Loucy (cell line): ENCODE results near the gene TMEM17.

ENCODE experiments used
- H2AFZ ChIP-seq: fragments of 200-600 bp; sonication (generic); 2 replicates; pipeline ENCODE4 v1.6.0; 2016; ENCODE audit warnings: antibody characterized with exemption, mild to moderate bottlenecking, low read length, moderate library complexity
- H3F3A ChIP-seq: fragments of 200-600 bp; 2 replicates; pipeline ENCODE4 v1.6.0; 2016; ENCODE audit warnings: antibody characterized with exemption, low read depth, mild to moderate bottlenecking
- H3K27me3 ChIP-seq: fragments of 200-600 bp; sonication (generic); 2 replicates; pipeline ENCODE4 v1.6.1; 2014; ENCODE audit warnings: low read length, mild to moderate bottlenecking; ENCODE audit not compliant: insufficient read depth, poor library complexity, severe bottlenecking
- H3K36me3 ChIP-seq: fragments of 200-600 bp; sonication (generic); 2 replicates; pipeline ENCODE4 v1.6.1; 2016; ENCODE audit warnings: low read length; ENCODE audit not compliant: insufficient read depth
- H3K4me1 ChIP-seq: fragments of 200-600 bp; sonication (generic); 2 replicates; pipeline ENCODE4 v1.5.1; 2014; ENCODE audit warnings: low read length, mild to moderate bottlenecking; ENCODE audit not compliant: insufficient read depth, poor library complexity, severe bottlenecking
- H3K4me2 ChIP-seq: fragments of 200-600 bp; sonication (generic); 2 replicates; pipeline ENCODE4 v1.6.0; 2014; ENCODE audit warnings: antibody characterized with exemption, low read length, low read depth, mild to moderate bottlenecking; ENCODE audit not compliant: poor library complexity, severe bottlenecking
- H3K4me3 ChIP-seq: fragments of 200-600 bp; sonication (generic); 2 replicates; pipeline ENCODE4 v1.5.1; 2014; ENCODE audit warnings: low read length, mild to moderate bottlenecking, mixed read lengths; ENCODE audit not compliant: poor library complexity, severe bottlenecking
- H3K79me2 ChIP-seq: fragments of 200-600 bp; sonication (generic); 2 replicates; pipeline ENCODE4 v1.6.1; 2014; ENCODE audit warnings: low read length; ENCODE audit not compliant: insufficient read depth
- H3K9ac ChIP-seq: fragments of 200-600 bp; sonication (generic); 2 replicates; pipeline ENCODE4 v1.6.0; 2014; ENCODE audit warnings: mild to moderate bottlenecking, low read depth, low read length, moderate library complexity; ENCODE audit not compliant: poor library complexity, severe bottlenecking
- H3K9me2 ChIP-seq: fragments of 200-600 bp; sonication (generic); replicated peaks from 2 replicates; pipeline ENCODE4 v1.6.1; 2016; ENCODE audit warnings: low read depth, low read length, mixed read lengths
- H3K9me3 ChIP-seq: fragments of 200-600 bp; sonication (generic); 2 replicates; pipeline ENCODE4 v1.6.1; 2014; ENCODE audit warnings: mild to moderate bottlenecking, antibody characterized with exemption, low read length, low read depth; ENCODE audit not compliant: insufficient read depth
- H4K20me1 ChIP-seq: fragments of 200-600 bp; sonication (generic); 2 replicates; pipeline ENCODE4 v1.6.0; 2014; ENCODE audit warnings: antibody characterized with exemption, low read length, mild to moderate bottlenecking; ENCODE audit not compliant: insufficient read depth, poor library complexity, severe bottlenecking
- EZH2phosphoT487 ChIP-seq: fragments of 200-600 bp; IDR thresholded peaks from 2 replicates; pipeline ENCODE4 v1.6.1; 2018; ENCODE audit warnings: antibody characterized with exemption, mild to moderate bottlenecking, moderate library complexity, borderline replicate concordance
- TF ChIP-seq, protein P1 (sequence below): fragments of 200-600 bp; sonication (generic); conservative IDR thresholded peaks from 2 replicates; pipeline ENCODE4 v1.5.1; 2014; ENCODE audit warnings: mild to moderate bottlenecking, antibody characterized with exemption, low read length

The TMEM17 gene

DNA sequence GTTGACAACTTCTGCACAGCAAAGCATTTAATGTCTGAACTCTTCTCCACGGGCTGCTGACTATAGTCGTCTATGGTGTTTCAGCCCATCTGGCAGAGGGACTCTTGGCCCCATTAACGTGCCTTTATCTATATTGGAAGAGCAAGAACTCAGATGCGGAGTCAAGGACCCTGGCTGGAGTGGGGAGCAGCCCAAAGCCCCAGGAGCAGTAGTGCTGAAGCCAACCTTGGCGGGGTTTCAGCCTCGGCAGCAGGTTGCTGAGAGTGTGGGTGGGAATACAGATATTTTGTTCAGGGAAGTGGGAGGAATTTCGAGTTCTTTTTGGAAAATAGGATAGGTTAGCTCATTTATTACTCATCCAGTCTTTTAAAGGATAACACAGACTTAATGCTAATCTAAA is 34.2 kb downstream of the TMEM17 start:
- no peak for TF ChIP-seq EZH2phosphoT487
- TF ChIP-seq, protein P1, sequence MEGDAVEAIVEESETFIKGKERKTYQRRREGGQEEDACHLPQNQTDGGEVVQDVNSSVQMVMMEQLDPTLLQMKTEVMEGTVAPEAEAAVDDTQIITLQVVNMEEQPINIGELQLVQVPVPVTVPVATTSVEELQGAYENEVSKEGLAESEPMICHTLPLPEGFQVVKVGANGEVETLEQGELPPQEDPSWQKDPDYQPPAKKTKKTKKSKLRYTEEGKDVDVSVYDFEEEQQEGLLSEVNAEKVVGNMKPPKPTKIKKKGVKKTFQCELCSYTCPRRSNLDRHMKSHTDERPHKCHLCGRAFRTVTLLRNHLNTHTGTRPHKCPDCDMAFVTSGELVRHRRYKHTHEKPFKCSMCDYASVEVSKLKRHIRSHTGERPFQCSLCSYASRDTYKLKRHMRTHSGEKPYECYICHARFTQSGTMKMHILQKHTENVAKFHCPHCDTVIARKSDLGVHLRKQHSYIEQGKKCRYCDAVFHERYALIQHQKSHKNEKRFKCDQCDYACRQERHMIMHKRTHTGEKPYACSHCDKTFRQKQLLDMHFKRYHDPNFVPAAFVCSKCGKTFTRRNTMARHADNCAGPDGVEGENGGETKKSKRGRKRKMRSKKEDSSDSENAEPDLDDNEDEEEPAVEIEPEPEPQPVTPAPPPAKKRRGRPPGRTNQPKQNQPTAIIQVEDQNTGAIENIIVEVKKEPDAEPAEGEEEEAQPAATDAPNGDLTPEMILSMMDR = no peak
- H3F3A ChIP-seq = no peaks in the 10 kb centered on the region
- H3K36me3 ChIP-seq = no peaks in the 10 kb centered on the region
- H3K9me2 ChIP-seq = no peaks in the 10 kb centered on the region
- no peak overlapping the region for H3K4me2 ChIP-seq
- H3K9me3 ChIP-seq = no peaks in the 10 kb centered on the region
- H2AFZ ChIP-seq = no peak overlapping the region
- H3K4me1 ChIP-seq = peaks cover 12% of the 10 kb centered on the region
- H3K27me3 ChIP-seq = no peaks in the 10 kb centered on the region
- no peaks in the 10 kb centered on the region for H4K20me1 ChIP-seq
- no peaks in the 10 kb centered on the region for H3K79me2 ChIP-seq
- no peak overlapping the region for H3K4me3 ChIP-seq
- H3K9ac ChIP-seq = no peak overlapping the region

DNA sequence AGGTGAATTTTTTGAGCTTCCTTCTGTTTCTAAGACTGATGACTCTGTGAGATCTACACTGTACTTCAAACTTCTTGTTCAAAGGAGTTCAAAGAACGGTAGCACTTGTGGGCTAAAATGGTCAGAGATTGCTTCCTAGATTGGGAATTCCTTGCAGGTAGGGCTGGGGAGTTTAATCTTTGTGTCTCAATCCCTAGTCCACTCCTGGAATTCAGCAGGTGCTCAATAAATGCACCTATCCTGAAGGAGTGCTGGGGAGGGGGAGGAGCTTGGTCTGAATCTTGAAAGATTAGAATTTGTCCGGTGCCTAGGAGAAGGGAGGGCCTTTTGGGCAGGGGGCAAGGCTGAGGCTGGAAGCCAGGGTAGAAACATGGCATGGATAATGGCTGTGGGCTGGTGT is 34.6 kb downstream of the TMEM17 start:
- Histone ChIP-seq H3K79me2 (no peaks in the 10 kb centered on the region), H3K36me3 (no peaks in the 10 kb centered on the region), H3K4me1 (peaks cover 12% of the 10 kb centered on the region), H3K9me2 (no peaks in the 10 kb centered on the region), H2AFZ (no peak overlapping the region), H3K4me2 (no peak overlapping the region), H3K27me3 (no peaks in the 10 kb centered on the region), H4K20me1 (no peaks in the 10 kb centered on the region), H3K9me3 (no peaks in the 10 kb centered on the region), H3F3A (no peaks in the 10 kb centered on the region), H3K9ac (no peak overlapping the region), H3K4me3 (no peak overlapping the region)
- TF ChIP-seq, protein P1 = no peak
- no peak for TF ChIP-seq EZH2phosphoT487

DNA sequence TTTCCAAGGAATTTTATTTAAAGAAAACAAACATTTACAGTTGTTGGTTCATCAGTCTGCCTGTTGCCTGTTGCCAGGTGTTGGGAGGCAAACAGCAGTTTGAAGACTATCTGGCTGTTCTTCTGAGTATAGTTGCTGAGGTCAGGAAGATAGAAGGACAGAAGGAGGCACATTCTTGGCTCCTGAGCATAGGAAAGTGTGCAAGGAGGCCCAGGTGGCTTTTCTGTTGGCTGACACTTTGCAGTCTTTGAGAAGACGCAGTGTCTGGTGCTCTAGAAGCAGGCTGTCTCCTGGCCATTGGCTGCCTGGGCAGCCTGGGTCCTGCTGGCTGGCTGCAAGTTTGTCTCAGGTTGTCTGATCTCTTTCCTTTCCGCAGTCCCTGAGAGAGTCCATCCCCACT is 36.4 kb downstream of the TMEM17 start:
- H3K9ac ChIP-seq = no peak overlapping the region
- H3K4me1 ChIP-seq = no peaks in the 10 kb centered on the region
- H3K4me2 ChIP-seq = no peak overlapping the region
- H3F3A ChIP-seq = no peaks in the 10 kb centered on the region
- no peaks in the 10 kb centered on the region for H4K20me1 ChIP-seq
- H3K9me3 ChIP-seq = no peaks in the 10 kb centered on the region
- H3K4me3 ChIP-seq = no peak overlapping the region
- H3K79me2 ChIP-seq = no peaks in the 10 kb centered on the region
- H3K9me2 ChIP-seq = no peaks in the 10 kb centered on the region
- H3K36me3 ChIP-seq = no peaks in the 10 kb centered on the region
- no peak overlapping the region for H2AFZ ChIP-seq
- TF ChIP-seq, protein P1 = no peak
- no peak for TF ChIP-seq EZH2phosphoT487
- no peaks in the 10 kb centered on the region for H3K27me3 ChIP-seq
